ENCODE data around the gene HCRT.

Gene HCRT, protein sequence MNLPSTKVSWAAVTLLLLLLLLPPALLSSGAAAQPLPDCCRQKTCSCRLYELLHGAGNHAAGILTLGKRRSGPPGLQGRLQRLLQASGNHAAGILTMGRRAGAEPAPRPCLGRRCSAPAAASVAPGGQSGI

DNA sequence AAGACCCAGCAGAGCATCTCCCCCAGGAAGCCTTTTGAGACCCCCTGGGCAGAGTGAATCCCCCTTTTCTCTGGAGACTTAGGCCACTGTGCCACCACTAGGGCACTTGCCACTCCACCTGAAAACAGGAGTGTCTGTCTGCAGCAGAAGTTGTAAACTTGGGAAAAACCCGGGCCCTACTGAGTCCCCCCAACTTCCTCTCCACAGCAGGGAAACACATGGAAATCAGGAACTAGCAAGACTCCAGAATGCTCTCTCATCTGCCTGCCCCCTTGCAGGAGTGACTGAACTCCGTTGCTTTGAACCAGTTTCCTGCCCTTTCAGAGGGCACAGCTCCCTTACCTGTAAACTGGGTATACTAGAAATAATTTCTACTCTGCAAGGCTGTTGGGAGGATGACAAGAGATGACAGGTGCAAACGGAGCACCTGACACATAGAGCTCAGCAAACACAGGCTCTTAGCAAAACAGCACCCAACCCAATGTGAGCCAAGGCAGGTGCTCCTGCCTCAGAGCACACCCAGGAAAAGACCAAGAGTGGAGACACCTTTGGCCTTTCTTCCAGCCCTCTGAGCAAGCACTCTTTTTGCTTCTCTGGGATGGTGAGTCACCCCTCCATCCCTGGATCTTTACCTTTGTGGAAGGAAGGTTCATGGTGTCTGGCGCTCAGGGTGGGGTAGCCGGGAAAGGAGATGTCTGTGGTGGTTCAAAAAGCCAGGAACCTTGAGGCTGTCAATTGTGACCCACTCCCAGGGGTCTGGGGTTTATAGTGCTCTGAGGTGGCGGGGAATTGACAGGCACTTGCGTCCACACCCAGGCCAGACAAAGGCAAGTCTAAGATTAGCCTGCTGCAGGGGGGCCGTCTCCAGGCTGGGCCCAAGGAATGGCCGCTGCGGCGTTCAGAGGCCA, at the start of gene HCRT:
TSS of gene HCRT (minus strand) at position 740 of the 908 bp plus-strand sequence. CDS start at position 653, 87 bp downstream.
- Histone ChIP-seq H3K27me3 (ENCODE audit: control insufficient read depth, insufficient read depth, low read length) (peaks cover 6% of the 10 kb centered on the region), H3K4me1 (peaks cover 24% of the 10 kb centered on the region), H3K4me2 (ENCODE audit: low read length) (peak within 1 kb of the TSS; percentile 72), H3K4me3 (ENCODE audit: low read depth, low read length) (no peak within 1 kb of the TSS), H3K27ac (no peak within 1 kb of the TSS), H3K9ac (no peak within 1 kb of the TSS), H3K36me3 (ENCODE audit: control insufficient read depth, insufficient read depth, low read length) (no peaks in the 10 kb centered on the region), H2AFZ (peak within 1 kb of the TSS; percentile 99), H3K79me2 (no peaks in the 10 kb centered on the region), H3K9me3 (ENCODE audit: control insufficient read depth, low read length) (no peaks in the 10 kb centered on the region)
- TF ChIP-seq, protein P1, sequence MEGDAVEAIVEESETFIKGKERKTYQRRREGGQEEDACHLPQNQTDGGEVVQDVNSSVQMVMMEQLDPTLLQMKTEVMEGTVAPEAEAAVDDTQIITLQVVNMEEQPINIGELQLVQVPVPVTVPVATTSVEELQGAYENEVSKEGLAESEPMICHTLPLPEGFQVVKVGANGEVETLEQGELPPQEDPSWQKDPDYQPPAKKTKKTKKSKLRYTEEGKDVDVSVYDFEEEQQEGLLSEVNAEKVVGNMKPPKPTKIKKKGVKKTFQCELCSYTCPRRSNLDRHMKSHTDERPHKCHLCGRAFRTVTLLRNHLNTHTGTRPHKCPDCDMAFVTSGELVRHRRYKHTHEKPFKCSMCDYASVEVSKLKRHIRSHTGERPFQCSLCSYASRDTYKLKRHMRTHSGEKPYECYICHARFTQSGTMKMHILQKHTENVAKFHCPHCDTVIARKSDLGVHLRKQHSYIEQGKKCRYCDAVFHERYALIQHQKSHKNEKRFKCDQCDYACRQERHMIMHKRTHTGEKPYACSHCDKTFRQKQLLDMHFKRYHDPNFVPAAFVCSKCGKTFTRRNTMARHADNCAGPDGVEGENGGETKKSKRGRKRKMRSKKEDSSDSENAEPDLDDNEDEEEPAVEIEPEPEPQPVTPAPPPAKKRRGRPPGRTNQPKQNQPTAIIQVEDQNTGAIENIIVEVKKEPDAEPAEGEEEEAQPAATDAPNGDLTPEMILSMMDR (IDR thresholded peaks at IDR 0.05), result no peak

DNA sequence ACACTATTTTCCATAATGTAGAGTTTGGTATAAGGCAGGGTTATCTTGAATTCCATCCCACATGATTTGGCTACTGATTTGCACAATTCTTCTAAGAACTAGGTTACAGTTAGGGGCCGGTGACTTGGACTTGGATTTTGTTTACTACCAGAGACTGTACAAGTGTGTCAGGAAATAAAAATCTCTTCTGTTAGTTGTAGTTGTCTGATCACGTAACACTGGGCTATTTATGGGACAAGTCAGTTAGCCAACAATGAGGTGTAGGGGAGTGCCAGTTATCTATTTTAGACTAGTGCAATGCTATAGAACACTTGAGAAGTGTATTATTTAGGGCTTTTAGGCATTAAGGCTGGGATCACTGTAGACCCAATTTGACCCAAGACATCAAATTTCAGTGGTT, 48.7 kb upstream of the HCRT start:
- H3K4me1 ChIP-seq, result peaks cover 2% of the 10 kb centered on the region
- no peaks in the 10 kb centered on the region for H3K27me3 ChIP-seq (ENCODE audit: control insufficient read depth, insufficient read depth, low read length)
- H3K36me3 ChIP-seq (ENCODE audit: control insufficient read depth, insufficient read depth, low read length), result no peaks in the 10 kb centered on the region
- H3K27ac ChIP-seq, result no peak overlapping the region
- no peaks in the 10 kb centered on the region for H3K9me3 ChIP-seq (ENCODE audit: control insufficient read depth, low read length)
- TF ChIP-seq, protein P1 (IDR thresholded peaks at IDR 0.05), result no peak
- no peak overlapping the region for H3K4me3 ChIP-seq (ENCODE audit: low read depth, low read length)
- no peak overlapping the region for H2AFZ ChIP-seq
- H3K79me2 ChIP-seq, result peaks cover 30% of the 10 kb centered on the region
- no peak overlapping the region for H3K4me2 ChIP-seq (ENCODE audit: low read length)
- H3K9ac ChIP-seq, result no peak overlapping the region

DNA sequence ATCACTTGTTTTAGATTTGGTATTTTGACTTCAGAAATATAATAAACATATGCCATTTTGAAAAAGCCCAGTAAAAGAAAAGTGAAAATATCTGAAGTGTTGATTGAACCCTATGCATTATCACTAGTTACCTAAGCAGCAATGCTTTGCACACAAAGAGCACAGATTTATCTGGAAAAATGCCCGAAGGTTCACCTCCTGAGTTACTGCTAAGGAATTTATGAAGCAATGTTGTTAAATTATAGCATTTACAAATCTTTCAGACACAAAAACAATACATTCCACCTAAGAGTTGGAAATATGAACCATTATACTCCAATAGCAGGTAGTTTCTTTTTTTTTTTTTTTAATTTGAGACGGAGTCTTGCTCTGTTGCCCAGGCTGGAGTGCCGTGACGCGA, 47.9 kb upstream of the HCRT start:
- no peaks in the 10 kb centered on the region for H3K27me3 ChIP-seq (ENCODE audit: control insufficient read depth, insufficient read depth, low read length)
- H3K4me1 ChIP-seq, result peaks cover 2% of the 10 kb centered on the region
- H2AFZ ChIP-seq, result no peak overlapping the region
- H3K4me2 ChIP-seq (ENCODE audit: low read length), result no peak overlapping the region
- H3K36me3 ChIP-seq (ENCODE audit: control insufficient read depth, insufficient read depth, low read length), result no peaks in the 10 kb centered on the region
- no peak overlapping the region for H3K9ac ChIP-seq
- H3K4me3 ChIP-seq (ENCODE audit: low read depth, low read length), result no peak overlapping the region
- H3K27ac ChIP-seq, result no peak overlapping the region
- peaks cover 22% of the 10 kb centered on the region for H3K79me2 ChIP-seq
- H3K9me3 ChIP-seq (ENCODE audit: control insufficient read depth, low read length), result no peaks in the 10 kb centered on the region
- TF ChIP-seq, protein P1 (IDR thresholded peaks at IDR 0.05), result no peak

DNA sequence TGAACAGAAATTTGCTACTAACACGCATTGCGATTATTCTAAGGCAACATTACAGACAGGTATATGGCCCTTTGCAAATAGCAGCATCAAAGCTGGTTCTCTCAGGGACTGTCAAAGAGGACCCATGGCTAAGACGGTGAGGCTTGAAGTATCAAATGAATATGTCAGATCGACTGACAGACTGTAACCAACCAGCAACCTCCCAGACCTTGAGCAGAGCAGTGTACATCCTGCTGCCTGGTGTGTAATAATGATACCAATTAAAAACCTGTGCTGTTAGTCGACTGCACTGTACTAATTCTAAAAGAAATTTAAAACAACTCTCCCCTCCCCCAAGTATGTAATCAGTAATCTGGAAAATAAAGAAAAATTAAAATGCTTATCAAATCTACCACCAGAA, 45.0 kb upstream of the HCRT start:
- no peaks in the 10 kb centered on the region for H3K27me3 ChIP-seq (ENCODE audit: control insufficient read depth, insufficient read depth, low read length)
- TF ChIP-seq, protein P1 (IDR thresholded peaks at IDR 0.05), result no peak

More for the DNA sequence above, 45.0 kb upstream of the HCRT start:
- Histone ChIP-seq H3K4me2 (ENCODE audit: low read length) (no peak overlapping the region), H3K9ac (no peak overlapping the region), H2AFZ (no peak overlapping the region), H3K9me3 (ENCODE audit: control insufficient read depth, low read length) (no peaks in the 10 kb centered on the region), H3K79me2 (peaks cover 9% of the 10 kb centered on the region), H3K27ac (no peak overlapping the region), H3K36me3 (ENCODE audit: control insufficient read depth, insufficient read depth, low read length) (no peaks in the 10 kb centered on the region), H3K4me1 (peaks cover 2% of the 10 kb centered on the region), H3K4me3 (ENCODE audit: low read depth, low read length) (no peak overlapping the region)

All from parathyroid adenoma (tissue), 2 donors.